Activated CD8-positive, alpha-beta T cell treated with anti-CD3 and anti-CD28 coated beads for 36 hours (primary cell): ENCODE data around the gene CACNA2D3. TPM values are rescaled to one million over a fixed set of nuclear protein-coding genes. Genes with fewer than 3 reads are reported as not detected.

Experiments
- ATAC-seq: fragments of 200-7000 bp; cut with Tn5 transposase; one replicate; pipeline ENCODE4 v1.10.0; 2021; ENCODE audit warnings: mild to moderate bottlenecking, moderate library complexity
- CTCF ChIA-PET: fragments of 350-600 bp; sonication (Branson Sonifier 250); formaldehyde crosslinking; loops from one replicate; lab custom pipeline; 2021; ENCODE audit warnings: antibody characterized with exemption; lab: Charles Lee
- POLR2A ChIA-PET: fragments of 350-600 bp; sonication (Branson Sonifier 250); formaldehyde crosslinking; loops from one replicate; lab custom pipeline; 2021; ENCODE audit warnings: antibody characterized with exemption; lab: Charles Lee
- DNase-seq: peaks from one replicate; pipeline ENCODE4 v3.0.0-alpha.2; 2020
- H3K27ac Mint-ChIP-seq: one replicate; pipeline ENCODE4 v1.8.0; 2021; ENCODE audit warnings: mild to moderate bottlenecking, mixed read lengths
- H3K27me3 Mint-ChIP-seq: one replicate; pipeline ENCODE4 v1.8.0; 2021; ENCODE audit warnings: mixed read lengths
- H3K36me3 Mint-ChIP-seq: one replicate; pipeline ENCODE4 v1.8.0; 2021; ENCODE audit warnings: low read depth, mixed read lengths
- H3K4me1 Mint-ChIP-seq: one replicate; pipeline ENCODE4 v1.8.0; 2021; ENCODE audit warnings: low read depth, mixed read lengths
- H3K4me3 Mint-ChIP-seq: one replicate; pipeline ENCODE4 v1.8.0; 2021; ENCODE audit warnings: mild to moderate bottlenecking, moderate library complexity, mixed read lengths
- H3K9me3 Mint-ChIP-seq: one replicate; pipeline ENCODE4 v1.8.0; 2021; ENCODE audit warnings: mixed read lengths
- CTCF ChIP-seq: fragments of 200-600 bp; IDR thresholded peaks from one replicate; pipeline ENCODE4 v1.8.0; 2022; ENCODE audit warnings: antibody characterized with exemption, mild to moderate bottlenecking
- intact Hi-C: fragments of 100-400 bp; cut with micrococcal nuclease; formaldehyde crosslinking; loops from one replicate; pipeline ENCODE4 v1.10.0; 2022
- total RNA-seq, 2 experiments: library from RNA; stranded (reverse); gene quantifications; one replicate each; pipeline ENCODE4 v1.2.3, GENCODE V29; 2021

CACNA2D3 gene
- total RNA-seq, 2 experiments from 2014 or later, result not detected

GRCh38 chr3:54349691-54350090, 227.3 kb downstream of the CACNA2D3 start:
- no peak overlapping the region for H3K4me3 Mint-ChIP-seq
- TF ChIP-seq CTCF, result no peak
- POLR2A ChIA-PET, result no interaction called here
- no peaks in the 10 kb centered on the region for H3K9me3 Mint-ChIP-seq
- DNase-seq, result no peak
- CTCF ChIA-PET, result interaction anchor here (1.3 kb wide), 1 partner anchor 411 kb away, joined by 3 read pairs; no protein-coding TSS in a partner anchor
- H3K27me3 Mint-ChIP-seq, result no peaks in the 10 kb centered on the region
- H3K36me3 Mint-ChIP-seq, result no peaks in the 10 kb centered on the region
- H3K4me1 Mint-ChIP-seq, result no peaks in the 10 kb centered on the region
- intact Hi-C loops, result no loop called here
- no peak overlapping the region for H3K27ac Mint-ChIP-seq
- ATAC-seq, result no peak

GRCh38 chr3:54353546-54353945, 231.2 kb downstream of the CACNA2D3 start:
- ATAC-seq (no peak), DNase-seq (no peak)
- Mint-ChIP-seq H3K4me1 (no peaks in the 10 kb centered on the region), H3K4me3 (no peak overlapping the region), H3K27ac (no peak overlapping the region), H3K36me3 (no peaks in the 10 kb centered on the region), H3K9me3 (no peaks in the 10 kb centered on the region), H3K27me3 (no peaks in the 10 kb centered on the region)
- TF ChIP-seq CTCF, result no peak
- CTCF ChIA-PET, result no interaction called here
- POLR2A ChIA-PET, result no interaction called here
- intact Hi-C loops, result no loop called here

- no peak overlapping the region for H3K4me3 Mint-ChIP-seq
- no peak for ATAC-seq
These were observed 231.6 kb downstream of the CACNA2D3 start for GRCh38 chr3:54353946-54354345.

GRCh38 chr3:54355800-54356199, 233.4 kb downstream of the CACNA2D3 start:
- H3K27ac Mint-ChIP-seq, result no peak overlapping the region
- no peaks in the 10 kb centered on the region for H3K27me3 Mint-ChIP-seq
- POLR2A ChIA-PET, result no interaction called here
- H3K4me1 Mint-ChIP-seq, result no peaks in the 10 kb centered on the region
- no peak for ATAC-seq
- intact Hi-C loops, result no loop called here
- no peak for DNase-seq
- no peaks in the 10 kb centered on the region for H3K36me3 Mint-ChIP-seq
- H3K4me3 Mint-ChIP-seq, result no peak overlapping the region
- H3K9me3 Mint-ChIP-seq, result no peaks in the 10 kb centered on the region
- CTCF ChIA-PET, result no interaction called here
- TF ChIP-seq CTCF, result no peak

More at GRCh38 chr3:54353946-54354345, 231.6 kb downstream of the CACNA2D3 start:
- no peak for TF ChIP-seq CTCF
- intact Hi-C loops, result no loop called here
- H3K27me3 Mint-ChIP-seq, result no peaks in the 10 kb centered on the region
- ChIA-PET POLR2A (no interaction called here), CTCF (no interaction called here)
- H3K4me1 Mint-ChIP-seq, result no peaks in the 10 kb centered on the region
- DNase-seq, result no peak
- H3K36me3 Mint-ChIP-seq, result no peaks in the 10 kb centered on the region
- H3K27ac Mint-ChIP-seq, result no peak overlapping the region
- no peaks in the 10 kb centered on the region for H3K9me3 Mint-ChIP-seq

GRCh38 chr3:54356261-54357045, 234.1 kb downstream of the CACNA2D3 start:
- no peak overlapping the region for H3K27ac Mint-ChIP-seq
- H3K36me3 Mint-ChIP-seq, result no peaks in the 10 kb centered on the region
- TF ChIP-seq CTCF, result no peak
- H3K4me3 Mint-ChIP-seq, result no peak overlapping the region
- DNase-seq (no peak), ATAC-seq (no peak)
- H3K9me3 Mint-ChIP-seq, result no peaks in the 10 kb centered on the region
- ChIA-PET POLR2A (no interaction called here), CTCF (no interaction called here)
- H3K4me1 Mint-ChIP-seq, result no peaks in the 10 kb centered on the region
- H3K27me3 Mint-ChIP-seq, result no peaks in the 10 kb centered on the region
- intact Hi-C loops, result no loop called here
